GM21526 (cell line): ENCODE results near the gene PDSS2.
"Not testable (repeated sequence)": the region's sequence is repeated elsewhere in the genome, so short reads cannot be mapped to it uniquely, and the experiment has no call there.

Source experiments
- ATAC-seq: cut with Tn5 transposase; IDR thresholded peaks from one replicate; pipeline ENCODE4 v1.9.1; 2021; ENCODE audit warnings: moderate library complexity; ENCODE audit not compliant: unreplicated experiment, low FRiP score

PDSS2 gene

GRCh38 chr6:107128175-107128574 lies 331.2 kb downstream of the PDSS2 start:
- ATAC-seq: no peak

- no peak for ATAC-seq
Measured at GRCh38 chr6:107125771-107126170, 333.6 kb downstream of the PDSS2 start.

- ATAC-seq: peak; percentile 73
Measured at GRCh38 chr6:107124934-107125348, 334.4 kb downstream of the PDSS2 start.

GRCh38 chr6:107123501-107123900 lies 335.9 kb downstream of the PDSS2 start:
- no peak for ATAC-seq

GRCh38 chr6:107122748-107123147 lies 336.6 kb downstream of the PDSS2 start:
- ATAC-seq: no peak

- no peak for ATAC-seq
Measured at GRCh38 chr6:107121964-107122495, 337.3 kb downstream of the PDSS2 start.

GRCh38 chr6:107121266-107121665 lies 338.1 kb downstream of the PDSS2 start:
- ATAC-seq: no peak

- ATAC-seq: no peak
Measured at GRCh38 chr6:107120404-107120803, 339.0 kb downstream of the PDSS2 start.

- no peak for ATAC-seq
Measured at GRCh38 chr6:107118976-107119375, 340.4 kb downstream of the PDSS2 start.

GRCh38 chr6:107118540-107118939 lies 340.8 kb downstream of the PDSS2 start:
- not testable (repeated sequence) for ATAC-seq

- ATAC-seq: no peak
Measured at GRCh38 chr6:107116931-107117330, 342.4 kb downstream of the PDSS2 start.

GRCh38 chr6:107116328-107116892 lies 343.0 kb downstream of the PDSS2 start:
- ATAC-seq: no peak

GRCh38 chr6:107115695-107116327 lies 343.6 kb downstream of the PDSS2 start:
- ATAC-seq: peak; percentile 25

- ATAC-seq: peak; percentile 24
Measured at GRCh38 chr6:107114926-107115694, 344.3 kb downstream of the PDSS2 start, which contains the start of gene BEND3. Gene BEND3, minus strand, starts transcription at chr6:107115515. Its CDS starts 16,230 bp downstream, at chr6:107099285.

GRCh38 chr6:107114213-107114925 lies 345.0 kb downstream of the PDSS2 start:
- ATAC-seq: peak; percentile 67

GRCh38 chr6:107110200-107110599 lies 349.2 kb downstream of the PDSS2 start:
- no peak for ATAC-seq

GRCh38 chr6:107108201-107108890 lies 351.0 kb downstream of the PDSS2 start:
- no peak for ATAC-seq

- no peak for ATAC-seq
Measured at GRCh38 chr6:107107791-107108190, 351.6 kb downstream of the PDSS2 start.

- no peak for ATAC-seq
Measured at GRCh38 chr6:107106165-107106564, 353.2 kb downstream of the PDSS2 start.

GRCh38 chr6:107105511-107106116 lies 353.8 kb downstream of the PDSS2 start:
- no peak for ATAC-seq
